A673 (cell line): ENCODE measurements around the gene GPR37L1. TPM values are rescaled to one million over a fixed set of nuclear protein-coding genes. Genes with fewer than 3 reads are reported as not detected.

ENCODE experiments used
- BruUV-seq: library from RNA; stranded (reverse); fragments of 400-500 nt; replicated peaks from 2 replicates; lab custom pipeline; 2021; lab: Mats Ljungman, UMichigan
- CTCF ChIA-PET: fragments of 300-600 bp; sonication (Branson Sonifier 250); formaldehyde crosslinking; loops from one replicate; lab custom pipeline; 2022; ENCODE audit warnings: antibody characterized with exemption; lab: Charles Lee
- POLR2A ChIA-PET: fragments of 300-600 bp; sonication (Branson Sonifier 250); formaldehyde crosslinking; loops from one replicate; lab custom pipeline; 2022; ENCODE audit warnings: antibody characterized with exemption; ENCODE audit not compliant: low non-redundant PET; lab: Charles Lee
- DNase-seq: peaks from one replicate; pipeline ENCODE4 v3.0.0-alpha.2; 2015; ENCODE audit warnings: low spot score
- H3K27ac ChIP-seq: fragments of 200-600 bp; sonication (generic); 2 replicates; pipeline ENCODE4 v1.5.1; 2016; ENCODE audit warnings: mixed run types, low read depth, mild to moderate bottlenecking, mixed read lengths, antibody characterized with exemption, low read length; ENCODE audit not compliant: poor library complexity, severe bottlenecking
- H3K27me3 ChIP-seq: fragments of 200-600 bp; sonication (generic); replicated peaks from 2 replicates; pipeline ENCODE4 v1.6.1; 2017; ENCODE audit warnings: mixed run types, low read depth, mild to moderate bottlenecking, mixed read lengths, antibody characterized with exemption, low read length; ENCODE audit not compliant: insufficient read depth, poor library complexity
- H3K36me3 ChIP-seq: fragments of 200-600 bp; sonication (generic); 2 replicates; pipeline ENCODE4 v1.6.1; 2016; ENCODE audit warnings: mixed run types, mild to moderate bottlenecking, mixed read lengths, antibody characterized with exemption, low read length; ENCODE audit not compliant: insufficient read depth, poor library complexity, severe bottlenecking
- H3K4me1 ChIP-seq: fragments of 200-600 bp; sonication (generic); 2 replicates; pipeline ENCODE4 v1.6.1; 2017; ENCODE audit warnings: mixed run types, mild to moderate bottlenecking, mixed read lengths, antibody characterized with exemption, low read length; ENCODE audit not compliant: insufficient read depth, poor library complexity, severe bottlenecking
- H3K4me3 ChIP-seq: fragments of 200-600 bp; sonication (generic); 2 replicates; pipeline ENCODE4 v1.5.1; 2016; ENCODE audit warnings: low read depth, mixed run types, mild to moderate bottlenecking, mixed read lengths, low read length; ENCODE audit not compliant: poor library complexity, severe bottlenecking
- H3K9me3 ChIP-seq: fragments of 200-600 bp; sonication (generic); 2 replicates; pipeline ENCODE4 v1.6.1; 2016; ENCODE audit warnings: mixed run types, low read depth, mild to moderate bottlenecking, mixed read lengths, antibody characterized with exemption, low read length; ENCODE audit not compliant: poor library complexity, severe bottlenecking
- CTCF ChIP-seq: fragments of 300-800, 200-600 bp; sonication (generic); conservative IDR thresholded peaks from 2 replicates; pipeline ENCODE4 v1.5.1; 2017; ENCODE audit warnings: low read depth, mild to moderate bottlenecking, antibody characterized with exemption, low read length, moderate library complexity, mixed read lengths
- EZH2 ChIP-seq: fragments of 200-600 bp; sonication (generic); IDR thresholded peaks from 2 replicates; pipeline ENCODE4 v1.6.1; 2017; ENCODE audit warnings: borderline replicate concordance, low read depth, mild to moderate bottlenecking, mixed read lengths, antibody characterized with exemption, low read length; ENCODE audit not compliant: poor library complexity, severe bottlenecking
- intact Hi-C: fragments of 100-400 bp; cut with micrococcal nuclease; formaldehyde crosslinking; loops from one replicate; pipeline ENCODE4 v1.10.0; 2022; ENCODE audit not compliant: unreplicated experiment
- total RNA-seq: library from RNA; stranded (reverse); gene quantifications from 2 replicates; pipeline ENCODE4 v1.2.3, GENCODE V29; 2021

GPR37L1 gene
- total RNA-seq, 1 experiment from 2014 or later = not detected

DNA sequence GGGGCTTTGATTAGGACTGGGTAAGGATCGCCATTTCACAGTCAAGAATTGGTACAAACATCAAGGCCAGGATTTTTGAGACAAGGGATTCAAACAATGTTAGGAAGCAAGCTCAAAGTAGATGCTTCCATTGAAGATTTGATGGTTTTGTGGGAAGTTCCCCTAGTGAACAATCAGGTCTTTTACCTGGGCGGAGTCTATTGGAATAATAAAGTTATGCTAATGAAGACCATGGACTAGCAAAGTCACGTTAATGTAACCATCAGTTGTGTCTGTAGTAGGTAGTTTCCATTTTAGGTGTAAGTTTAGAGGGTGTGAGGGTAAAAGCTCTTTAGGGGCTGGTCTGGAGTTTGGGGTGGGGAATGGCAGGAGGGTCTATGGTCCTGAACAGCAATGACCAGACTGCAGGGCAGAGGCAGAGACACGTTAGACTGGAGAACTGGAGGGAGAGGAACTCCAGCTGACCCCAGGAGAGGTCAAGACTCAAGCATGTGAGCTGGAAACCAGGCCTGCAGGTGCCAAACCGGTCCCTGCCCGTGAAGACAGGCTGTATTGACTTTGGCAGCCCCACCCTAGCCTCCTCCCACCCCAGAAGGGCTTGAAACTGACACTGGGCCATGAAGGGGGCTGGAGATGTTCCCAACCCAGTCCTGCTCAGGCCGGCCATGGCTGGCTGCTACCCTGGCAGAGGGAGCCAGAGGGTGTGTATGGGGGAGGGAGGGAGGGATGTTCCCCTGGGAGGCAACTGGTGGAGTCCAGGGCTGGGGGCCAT, 36.0 kb upstream of the GPR37L1 start:
- Histone ChIP-seq H3K27ac (no peak overlapping the region), H3K4me1 (no peaks in the 10 kb centered on the region), H3K36me3 (no peaks in the 10 kb centered on the region), H3K4me3 (no peak overlapping the region), H3K9me3 (no peaks in the 10 kb centered on the region), H3K27me3 (no peaks in the 10 kb centered on the region)
- ChIA-PET POLR2A (no interaction called here), CTCF (no interaction called here)
- no peak for TF ChIP-seq EZH2
- no peak for TF ChIP-seq CTCF
- BruUV-seq = no TSS peak
- intact Hi-C loops = no loop called here
- DNase-seq = no peak

- no peaks in the 10 kb centered on the region for H3K4me1 ChIP-seq
- H3K27ac ChIP-seq = no peak overlapping the region
- ChIA-PET CTCF (no interaction called here), POLR2A (no interaction called here)
- no peak overlapping the region for H3K4me3 ChIP-seq
- no TSS peak for BruUV-seq
- intact Hi-C loops = no loop called here
- no peaks in the 10 kb centered on the region for H3K36me3 ChIP-seq
- no peaks in the 10 kb centered on the region for H3K9me3 ChIP-seq
- TF ChIP-seq CTCF = no peak
- TF ChIP-seq EZH2 = no peak
- no peak for DNase-seq
- no peaks in the 10 kb centered on the region for H3K27me3 ChIP-seq
Observed at GRCh38 chr1:202088206-202088605, 34.5 kb upstream of the GPR37L1 start.

GRCh38 chr1:202090994-202091393, 31.7 kb upstream of the GPR37L1 start:
- TF ChIP-seq EZH2 = no peak
- 0 out of 2 replicates have a peak, but pooled peaks have one; percentile 11 for TF ChIP-seq CTCF
- H3K27ac ChIP-seq = no peak overlapping the region
- no peak for DNase-seq
- intact Hi-C loops = no loop called here
- ChIA-PET CTCF (no interaction called here), POLR2A (no interaction called here)
- no peaks in the 10 kb centered on the region for H3K9me3 ChIP-seq
- H3K27me3 ChIP-seq = no peaks in the 10 kb centered on the region
- no peaks in the 10 kb centered on the region for H3K36me3 ChIP-seq
- no TSS peak for BruUV-seq
- H3K4me1 ChIP-seq = no peaks in the 10 kb centered on the region
- no peak overlapping the region for H3K4me3 ChIP-seq
